HFF-Myc (cell line): ENCODE data around the gene MMP10.
"Not testable (repeated sequence)": the region's sequence is repeated elsewhere in the genome, so short reads cannot be mapped to it uniquely, and the experiment has no call there.

Source experiments
- DNase-seq: peaks from one replicate; pipeline ENCODE4 v3.0.0-alpha.2; 2011; ENCODE audit warnings: low read depth; ENCODE audit errors: extremely low read depth
- H3K4me3 ChIP-seq: replicated peaks from 2 replicates; pipeline ENCODE4 v1.5.1; 2011; ENCODE audit warnings: low read depth, mild to moderate bottlenecking, control low read depth, low read length
- TF ChIP-seq, protein P1 (sequence below): IDR thresholded peaks from 2 replicates; pipeline ENCODE4 v1.5.1; 2012; ENCODE audit warnings: mild to moderate bottlenecking, low read depth, low read length, control low read depth; ENCODE audit errors: missing control alignments

MMP10 gene

DNA sequence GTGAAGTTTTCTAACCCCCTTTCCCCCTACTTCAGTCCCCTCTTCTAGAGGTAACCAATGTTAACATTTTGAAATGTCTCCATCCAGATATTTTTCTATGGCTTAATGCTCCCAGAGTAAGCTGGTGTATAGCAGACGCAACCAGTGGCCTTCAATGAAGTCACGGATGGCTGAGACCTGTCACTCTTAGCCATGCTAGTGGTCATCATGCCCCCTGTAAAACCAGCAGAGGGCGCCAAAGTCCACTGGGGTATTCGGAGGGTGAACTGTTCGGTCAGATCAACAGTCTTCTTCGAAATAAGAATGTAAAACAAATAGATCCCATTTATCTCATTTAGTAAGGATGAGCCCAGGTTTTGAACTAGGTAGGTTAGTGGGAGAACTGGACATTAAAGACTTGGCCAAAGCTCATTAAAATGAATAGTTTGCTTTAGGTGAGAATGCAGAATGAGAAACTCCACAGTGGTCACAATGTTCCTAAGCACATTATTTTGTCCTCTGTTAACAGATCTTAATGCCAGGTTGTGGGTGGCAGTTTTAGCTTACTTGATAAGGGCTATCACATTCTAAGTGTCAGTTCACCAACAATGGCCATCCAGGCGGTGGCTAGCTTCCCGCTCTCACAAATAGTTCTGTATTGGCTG lies 47.1 kb downstream of the MMP10 start:
- H3K4me3 ChIP-seq, result no peak overlapping the region
- DNase-seq, result no peak

DNA sequence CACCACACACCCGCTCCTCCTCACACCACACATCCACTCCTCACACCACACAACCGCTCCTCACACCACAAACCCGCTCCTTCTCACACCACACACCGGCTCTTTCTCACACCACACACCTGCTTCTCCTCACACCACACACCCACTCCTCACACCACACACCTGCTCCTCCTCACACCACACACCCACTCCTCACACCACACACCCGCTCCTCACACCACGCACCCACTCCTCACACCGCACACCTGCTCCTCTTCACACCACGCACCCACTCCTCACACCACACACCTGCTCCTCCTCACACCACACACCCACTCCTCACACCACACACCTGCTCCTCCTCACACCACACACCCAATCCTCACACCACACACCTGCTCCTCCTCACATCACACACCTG lies 49.5 kb downstream of the MMP10 start:
- DNase-seq, H3K4me3 ChIP-seq: not testable (repeated sequence)

More for the DNA sequence above, 47.1 kb downstream of the MMP10 start:
- TF ChIP-seq, protein P1, sequence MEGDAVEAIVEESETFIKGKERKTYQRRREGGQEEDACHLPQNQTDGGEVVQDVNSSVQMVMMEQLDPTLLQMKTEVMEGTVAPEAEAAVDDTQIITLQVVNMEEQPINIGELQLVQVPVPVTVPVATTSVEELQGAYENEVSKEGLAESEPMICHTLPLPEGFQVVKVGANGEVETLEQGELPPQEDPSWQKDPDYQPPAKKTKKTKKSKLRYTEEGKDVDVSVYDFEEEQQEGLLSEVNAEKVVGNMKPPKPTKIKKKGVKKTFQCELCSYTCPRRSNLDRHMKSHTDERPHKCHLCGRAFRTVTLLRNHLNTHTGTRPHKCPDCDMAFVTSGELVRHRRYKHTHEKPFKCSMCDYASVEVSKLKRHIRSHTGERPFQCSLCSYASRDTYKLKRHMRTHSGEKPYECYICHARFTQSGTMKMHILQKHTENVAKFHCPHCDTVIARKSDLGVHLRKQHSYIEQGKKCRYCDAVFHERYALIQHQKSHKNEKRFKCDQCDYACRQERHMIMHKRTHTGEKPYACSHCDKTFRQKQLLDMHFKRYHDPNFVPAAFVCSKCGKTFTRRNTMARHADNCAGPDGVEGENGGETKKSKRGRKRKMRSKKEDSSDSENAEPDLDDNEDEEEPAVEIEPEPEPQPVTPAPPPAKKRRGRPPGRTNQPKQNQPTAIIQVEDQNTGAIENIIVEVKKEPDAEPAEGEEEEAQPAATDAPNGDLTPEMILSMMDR, result peak; percentile 85

DNA sequence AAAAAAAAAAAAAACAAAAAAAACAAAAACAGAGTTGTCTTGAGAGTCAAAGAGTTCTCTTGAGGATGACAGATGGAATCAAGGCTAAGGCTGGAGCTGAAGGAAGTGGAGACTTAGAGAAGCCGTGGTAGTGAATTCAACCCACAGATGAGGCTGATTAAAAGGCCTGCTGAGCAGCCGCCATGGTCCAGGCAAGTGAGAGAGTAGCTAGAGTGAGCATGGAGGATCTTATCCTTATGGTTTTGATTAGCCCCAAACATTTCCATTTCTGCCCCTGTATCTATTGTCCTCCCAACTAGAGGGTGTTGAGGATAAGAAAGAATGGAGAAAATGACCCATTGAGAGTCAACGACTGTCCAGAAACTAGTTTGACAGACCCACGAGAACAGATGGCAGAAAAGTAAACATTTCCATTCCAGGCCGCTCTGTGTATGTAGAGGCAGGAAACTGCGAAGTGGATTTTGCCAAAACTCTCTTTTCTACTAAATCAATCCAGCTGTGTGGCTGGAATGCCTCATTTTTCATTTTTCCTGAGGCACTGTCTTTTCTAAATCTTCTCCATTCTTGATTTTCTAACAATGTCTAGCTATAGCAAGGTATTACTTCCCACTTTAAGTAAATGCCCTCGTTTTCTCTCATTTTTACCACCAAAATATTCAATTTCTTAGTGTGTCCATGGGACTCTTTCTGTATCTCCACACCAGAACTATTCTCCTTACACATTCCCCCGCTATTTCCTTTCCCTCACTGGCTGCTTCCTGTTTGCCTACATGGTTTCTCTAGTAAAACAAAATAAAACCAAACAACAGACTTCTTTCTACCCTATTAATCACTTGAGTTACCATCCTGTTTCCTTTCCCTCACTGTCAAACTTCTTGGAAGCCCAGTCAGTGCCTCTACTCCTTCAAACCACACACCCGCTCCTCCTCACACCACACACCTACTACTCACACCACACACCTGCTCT lies 50.3 kb downstream of the MMP10 start:
- TF ChIP-seq, protein P1, result no peak
- DNase-seq, result peak; percentile 81
- no peak overlapping the region for H3K4me3 ChIP-seq

DNA sequence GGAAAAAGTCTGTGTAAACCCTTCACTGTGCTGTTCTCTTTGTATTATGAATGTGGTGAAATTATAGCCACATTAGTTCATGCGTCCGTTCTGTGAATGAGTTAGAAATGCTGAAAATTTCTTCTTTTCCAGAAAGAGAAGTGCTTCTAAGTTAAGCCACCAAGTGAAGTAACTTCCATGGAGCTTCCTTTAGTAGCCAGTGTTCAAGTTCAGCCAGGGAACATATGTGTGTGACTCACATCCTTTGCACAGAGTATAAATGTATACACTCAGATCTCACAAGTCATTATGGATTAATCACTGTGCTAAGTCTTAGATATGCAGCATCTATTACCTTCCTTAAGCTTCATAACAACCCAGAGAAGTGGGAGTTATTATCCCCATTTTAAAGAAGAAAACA lies 52.5 kb downstream of the MMP10 start:
- H3K4me3 ChIP-seq, result no peak overlapping the region
- TF ChIP-seq, protein P1, result no peak
- peak; percentile 86 for DNase-seq

DNA sequence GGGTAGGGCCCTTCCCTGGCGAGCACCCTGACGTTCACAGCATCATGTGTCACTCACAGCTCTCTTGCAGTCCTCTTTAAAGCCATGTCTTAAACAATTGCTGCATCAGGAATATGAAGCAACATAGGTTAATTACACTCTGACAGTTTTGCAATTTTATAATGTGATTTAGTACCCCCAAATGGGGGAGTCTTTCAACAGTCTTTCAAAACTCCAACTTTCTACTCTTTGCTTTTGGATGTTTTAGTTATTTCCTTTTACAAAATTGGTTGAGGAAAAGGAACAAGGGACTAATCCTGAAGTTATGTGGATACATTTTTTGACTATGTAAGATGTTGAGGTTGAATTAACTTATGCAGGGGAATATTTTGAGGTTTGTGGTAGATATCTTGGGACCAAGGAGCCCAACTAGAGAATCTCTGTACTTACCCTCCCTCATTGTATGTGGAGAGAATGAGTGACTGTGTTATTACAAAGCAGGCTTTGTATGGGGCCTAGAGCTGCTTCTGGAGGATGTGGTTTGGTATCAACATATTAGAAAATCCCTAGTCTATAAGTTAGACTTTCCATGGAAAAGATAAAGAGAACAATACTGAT lies 55.4 kb downstream of the MMP10 start, which contains the start of gene MMP8:
Gene MMP8, minus strand, starts transcription at position 51 of the 597 bp plus-strand sequence. CDS start 99 bp downstream, outside the sequence.
- H3K4me3 ChIP-seq, result no peak within 1 kb of the TSS
- DNase-seq, result no peak
- TF ChIP-seq, protein P1, result no peak

DNA sequence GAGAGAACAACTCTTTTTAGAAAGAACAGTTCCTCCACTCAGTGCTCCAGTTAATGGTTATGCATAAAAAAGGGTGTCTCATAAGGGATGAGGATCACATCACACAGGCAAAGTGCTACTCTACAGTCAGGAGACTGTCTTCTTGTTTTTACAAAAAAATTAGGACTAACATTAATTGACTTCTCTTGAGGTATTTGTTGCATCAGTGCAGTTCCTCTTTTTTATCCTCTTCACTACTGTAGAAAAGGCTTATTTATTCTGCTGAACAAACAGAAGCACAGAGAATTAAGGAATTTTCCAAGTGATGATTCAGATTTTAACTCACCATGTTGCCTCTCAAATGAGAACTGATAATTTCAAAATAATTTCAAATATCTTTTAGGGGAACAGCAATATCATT lies 57.6 kb downstream of the MMP10 start:
- TF ChIP-seq, protein P1, result no peak
- DNase-seq, result no peak
- no peak overlapping the region for H3K4me3 ChIP-seq
